ENCODE measurements around the gene ACCSL. TPM values are rescaled to one million over a fixed set of nuclear protein-coding genes. Genes with fewer than 3 reads are reported as not detected.

The ACCSL gene
- total RNA-seq, 4 donors from 2014 or later, result 0.60 TPM; not detected in 3

DNA sequence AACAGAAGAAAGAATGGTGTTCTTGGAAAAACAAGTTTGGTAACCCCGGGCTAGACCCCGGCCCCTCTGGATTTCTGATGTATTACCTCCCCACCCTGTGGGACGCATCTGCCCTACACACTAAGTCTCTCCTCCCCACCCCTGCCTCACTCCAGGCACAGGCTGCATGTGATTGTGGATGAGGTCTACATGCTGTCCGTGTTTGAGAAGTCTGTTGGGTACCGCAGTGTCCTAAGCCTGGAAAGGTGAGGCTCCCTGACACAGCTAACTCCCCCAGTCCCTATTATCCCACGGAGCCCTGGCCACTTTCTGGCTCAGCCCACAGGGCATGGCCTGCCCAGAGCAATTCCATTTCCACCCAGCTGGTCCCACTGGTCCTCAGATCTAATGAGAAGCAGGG lies 31.6 kb downstream of the ACCSL start:
- Histone ChIP-seq H3K4me1 (no peaks in the 10 kb centered on the region), H3K27me3 (no peaks in the 10 kb centered on the region), H3K9me3 (no peaks in the 10 kb centered on the region), H3K36me3 (peaks cover 86% of the 10 kb centered on the region), H3K4me3 (no peak overlapping the region), H3K27ac (no peak overlapping the region)
- WGBS, result 93% methylated on average over 5 of the region's 6 CpGs
- no peak for DNase-seq (ENCODE audit: low spot score in 2 of 2)
- TF ChIP-seq POLR2A (IDR thresholded peaks at IDR 0.05), result no peak
- TF ChIP-seq, protein P1, sequence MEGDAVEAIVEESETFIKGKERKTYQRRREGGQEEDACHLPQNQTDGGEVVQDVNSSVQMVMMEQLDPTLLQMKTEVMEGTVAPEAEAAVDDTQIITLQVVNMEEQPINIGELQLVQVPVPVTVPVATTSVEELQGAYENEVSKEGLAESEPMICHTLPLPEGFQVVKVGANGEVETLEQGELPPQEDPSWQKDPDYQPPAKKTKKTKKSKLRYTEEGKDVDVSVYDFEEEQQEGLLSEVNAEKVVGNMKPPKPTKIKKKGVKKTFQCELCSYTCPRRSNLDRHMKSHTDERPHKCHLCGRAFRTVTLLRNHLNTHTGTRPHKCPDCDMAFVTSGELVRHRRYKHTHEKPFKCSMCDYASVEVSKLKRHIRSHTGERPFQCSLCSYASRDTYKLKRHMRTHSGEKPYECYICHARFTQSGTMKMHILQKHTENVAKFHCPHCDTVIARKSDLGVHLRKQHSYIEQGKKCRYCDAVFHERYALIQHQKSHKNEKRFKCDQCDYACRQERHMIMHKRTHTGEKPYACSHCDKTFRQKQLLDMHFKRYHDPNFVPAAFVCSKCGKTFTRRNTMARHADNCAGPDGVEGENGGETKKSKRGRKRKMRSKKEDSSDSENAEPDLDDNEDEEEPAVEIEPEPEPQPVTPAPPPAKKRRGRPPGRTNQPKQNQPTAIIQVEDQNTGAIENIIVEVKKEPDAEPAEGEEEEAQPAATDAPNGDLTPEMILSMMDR (IDR thresholded peaks at IDR 0.05), result no peak

DNA sequence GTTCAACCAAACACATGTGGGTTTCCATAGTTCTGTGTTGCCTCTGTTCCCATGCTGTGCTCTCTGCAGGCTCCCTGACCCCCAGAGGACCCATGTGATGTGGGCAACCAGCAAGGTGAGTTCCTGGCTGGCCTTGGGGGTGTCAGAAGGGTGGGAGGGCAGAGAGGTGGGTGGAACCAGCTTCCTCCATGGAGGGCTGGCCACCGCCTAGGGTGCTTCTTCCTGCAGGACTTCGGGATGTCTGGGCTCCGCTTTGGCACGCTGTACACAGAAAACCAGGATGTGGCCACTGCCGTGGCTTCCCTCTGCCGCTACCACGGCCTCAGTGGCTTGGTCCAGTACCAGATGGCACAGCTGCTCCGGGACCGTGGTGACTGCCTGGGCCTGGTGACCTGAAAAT lies 33.2 kb downstream of the ACCSL start:
- Histone ChIP-seq H3K27me3 (no peaks in the 10 kb centered on the region), H3K36me3 (peaks cover 73% of the 10 kb centered on the region), H3K4me3 (no peak overlapping the region), H3K9me3 (no peaks in the 10 kb centered on the region), H3K27ac (no peak overlapping the region), H3K4me1 (no peaks in the 10 kb centered on the region)
- TF ChIP-seq, protein P1 (IDR thresholded peaks at IDR 0.05), result no peak
- no peak for TF ChIP-seq EP300 (IDR thresholded peaks at IDR 0.05)
- no peak for TF ChIP-seq POLR2AphosphoS5 (IDR thresholded peaks at IDR 0.05)
- no peak for TF ChIP-seq POLR2A (IDR thresholded peaks at IDR 0.05)
- WGBS, result 95% methylated on average over 4 of the region's 9 CpGs
- no peak for DNase-seq (ENCODE audit: low spot score in 2 of 2)

DNA sequence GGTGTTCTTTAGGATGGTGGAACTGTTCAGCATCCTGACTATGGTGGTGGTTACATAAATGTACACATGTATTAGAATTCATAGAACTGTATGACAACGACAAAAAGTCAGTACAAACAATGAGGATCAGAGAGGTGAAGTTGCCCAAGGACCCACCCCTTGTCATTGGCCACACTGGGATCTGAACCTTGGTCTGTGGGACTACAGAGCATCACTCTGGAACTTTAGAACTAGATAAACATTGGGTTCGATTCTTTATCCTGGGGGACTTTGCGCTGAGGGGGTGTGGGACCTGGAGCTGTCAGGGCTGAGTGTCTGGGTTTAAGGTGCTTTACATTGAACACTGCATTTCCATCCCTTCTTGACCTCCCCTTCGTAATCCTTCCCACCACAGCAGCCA lies 34.9 kb downstream of the ACCSL start:
- Histone ChIP-seq H3K9me3 (no peaks in the 10 kb centered on the region), H3K27me3 (no peaks in the 10 kb centered on the region), H3K27ac (no peak overlapping the region), H3K4me3 (no peak overlapping the region), H3K4me1 (no peaks in the 10 kb centered on the region), H3K36me3 (peaks cover 64% of the 10 kb centered on the region)
- DNase-seq (ENCODE audit: low spot score in 2 of 2), result no peak
- WGBS, result 96% methylated on average over 4 of the region's 4 CpGs
- TF ChIP-seq, protein P1 (IDR thresholded peaks at IDR 0.05), result no peak
- TF ChIP-seq EP300 (IDR thresholded peaks at IDR 0.05), result no peak
- TF ChIP-seq POLR2A (IDR thresholded peaks at IDR 0.05), result no peak
- TF ChIP-seq POLR2AphosphoS5 (IDR thresholded peaks at IDR 0.05), result no peak

DNA sequence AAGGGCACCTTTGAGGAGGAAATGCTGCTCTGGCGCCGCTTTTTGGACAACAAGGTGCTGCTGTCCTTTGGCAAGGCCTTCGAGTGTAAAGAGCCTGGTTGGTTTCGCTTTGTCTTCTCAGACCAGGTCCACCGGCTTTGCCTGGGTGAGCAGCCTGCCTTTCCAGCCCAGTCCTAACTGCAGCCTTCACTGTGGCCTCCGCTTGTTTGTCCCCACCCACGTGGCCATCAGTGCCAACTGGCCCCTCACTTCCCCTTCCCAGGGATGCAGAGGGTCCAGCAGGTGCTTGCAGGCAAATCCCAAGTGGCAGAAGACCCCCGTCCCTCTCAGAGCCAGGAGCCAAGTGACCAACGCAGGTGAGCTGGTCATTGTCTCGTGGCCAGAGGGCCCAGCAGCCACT lies 35.7 kb downstream of the ACCSL start:
- H3K36me3 ChIP-seq, result peaks cover 56% of the 10 kb centered on the region
- WGBS, result 96% methylated on average over 8 of the region's 10 CpGs

DNA sequence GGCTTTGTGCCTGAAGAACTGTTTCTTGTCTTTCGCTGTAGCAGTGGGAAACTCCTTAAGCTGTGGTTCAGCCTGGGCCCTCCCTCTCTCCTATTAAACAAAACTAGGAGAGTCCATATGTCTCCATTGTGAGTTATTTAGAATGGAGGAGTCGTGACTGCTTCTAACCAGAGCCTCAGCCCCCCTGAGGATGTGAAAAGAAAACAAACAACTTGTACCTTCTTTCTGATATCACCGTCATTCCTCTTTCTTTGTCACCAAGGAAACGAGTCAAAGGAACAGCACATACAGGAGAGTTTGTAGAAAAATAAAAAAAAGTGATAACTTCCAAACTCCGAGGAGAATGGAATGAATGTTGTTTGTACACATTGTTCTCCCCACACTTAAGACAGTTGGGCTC lies 36.1 kb downstream of the ACCSL start:
- no peaks in the 10 kb centered on the region for H3K9me3 ChIP-seq
- WGBS, result 86% methylated on average over 5 of the region's 5 CpGs
- peaks cover 51% of the 10 kb centered on the region for H3K36me3 ChIP-seq
- TF ChIP-seq, protein P1 (IDR thresholded peaks at IDR 0.05), result no peak
- no peak for TF ChIP-seq EP300 (IDR thresholded peaks at IDR 0.05)
- no peak for TF ChIP-seq POLR2A (IDR thresholded peaks at IDR 0.05)
- no peak for TF ChIP-seq POLR2AphosphoS5 (IDR thresholded peaks at IDR 0.05)
- no peak overlapping the region for H3K27ac ChIP-seq
- H3K27me3 ChIP-seq, result no peaks in the 10 kb centered on the region
- no peak overlapping the region for H3K4me3 ChIP-seq
- no peaks in the 10 kb centered on the region for H3K4me1 ChIP-seq
- DNase-seq (ENCODE audit: low spot score in 2 of 2), result no peak

More for the DNA sequence above, 35.7 kb downstream of the ACCSL start:
- Histone ChIP-seq H3K4me1 (no peaks in the 10 kb centered on the region), H3K27me3 (no peaks in the 10 kb centered on the region), H3K4me3 (no peak overlapping the region), H3K27ac (no peak overlapping the region), H3K9me3 (no peaks in the 10 kb centered on the region)
- no peak for DNase-seq (ENCODE audit: low spot score in 2 of 2)
- TF ChIP-seq POLR2A (IDR thresholded peaks at IDR 0.05), result no peak
- no peak for TF ChIP-seq EP300 (IDR thresholded peaks at IDR 0.05)
- TF ChIP-seq POLR2AphosphoS5 (IDR thresholded peaks at IDR 0.05), result no peak
- TF ChIP-seq, protein P1 (IDR thresholded peaks at IDR 0.05), result no peak

All from suprapubic skin (tissue), 4 donors.